Tibial nerve (tissue), 4 donors: ENCODE results near the gene ATP11A.

Experiments used
- CTCF ChIP-seq, 5 experiments: fragments of 200-600 bp in 3 of 5; fragments of 450-650 bp in 2 of 5; sonication (generic) in 3 of 5; IDR thresholded peaks; one replicate each; pipeline ENCODE4 v1.5.1; 2016 to 2019; ENCODE audit warnings: antibody characterized with exemption in 5 of 5, mild to moderate bottlenecking in 3 of 5, moderate library complexity in 2 of 5
- EP300 ChIP-seq, 2 donors: sonication (generic); formaldehyde crosslinking; IDR thresholded peaks; one replicate each; pipeline ENCODE4 v1.6.1; 2017; ENCODE audit warnings: antibody characterized with exemption in 2 of 2, mild to moderate bottlenecking in 1 of 2
- POLR2A ChIP-seq, 2 donors: fragments of 450-650 bp; IDR thresholded peaks; one replicate each; pipeline ENCODE4 v1.6.1; 2017; ENCODE audit warnings: antibody characterized with exemption in 2 of 2, mild to moderate bottlenecking in 2 of 2, moderate library complexity in 2 of 2

GRCh38 chr13:112844411-112844810, 154.6 kb downstream of the ATP11A start:
- TF ChIP-seq POLR2A (IDR thresholded peaks at IDR 0.05) (no peak), EP300 (IDR thresholded peaks at IDR 0.05) (no peak), CTCF (IDR thresholded peaks at IDR 0.05) (no peak)
